ENCODE results near the gene TMPRSS6. TPM values are rescaled to one million over a fixed set of nuclear protein-coding genes. Genes with fewer than 3 reads are reported as not detected.
"Not testable (repeated sequence)": the region's sequence is repeated elsewhere in the genome, so short reads cannot be mapped to it uniquely, and the experiment has no call there.

Gene TMPRSS6
- total RNA-seq, 1 experiment from 2014 or later = not detected

- DNase-seq (ENCODE audit: low read depth) = peak; percentile 26
- in situ Hi-C loops (cut with HindIII; ENCODE audit: low pct_unique_long_range_greater_than_20kb, low sequenced_read_pairs) = no loop called here
Observed at GRCh38 chr22:37077802-37078448, 31.6 kb downstream of the TMPRSS6 start.

- in situ Hi-C loops (cut with HindIII; ENCODE audit: low pct_unique_long_range_greater_than_20kb, low sequenced_read_pairs) = no loop called here
- no peak for DNase-seq (ENCODE audit: low read depth)
Observed at GRCh38 chr22:37075822-37076433, 33.6 kb downstream of the TMPRSS6 start.

DNA sequence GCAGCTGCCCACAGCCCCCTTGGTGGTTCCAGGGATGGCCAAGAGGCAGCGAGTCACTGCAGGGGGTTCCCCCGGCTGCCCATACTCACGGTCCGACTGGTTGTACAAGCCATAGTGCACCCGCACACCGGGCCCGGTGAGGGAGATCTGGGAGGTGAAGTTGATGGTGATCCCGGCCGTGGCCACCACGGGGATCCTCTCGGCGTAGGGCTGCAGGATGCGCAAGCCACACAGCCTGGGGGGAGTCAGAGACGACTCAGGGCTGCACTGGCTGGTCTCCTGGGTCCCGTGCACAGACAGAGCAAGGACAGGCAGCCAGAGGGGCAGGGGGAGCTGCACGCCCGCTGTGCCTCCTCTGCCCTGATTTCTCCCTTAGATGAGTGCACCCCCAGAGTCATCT is 34.5 kb downstream of the TMPRSS6 start:
- in situ Hi-C loops (cut with HindIII; ENCODE audit: low pct_unique_long_range_greater_than_20kb, low sequenced_read_pairs) = no loop called here

GRCh38 chr22:37074537-37074936 is 35.0 kb downstream of the TMPRSS6 start:
- in situ Hi-C loops (cut with HindIII; ENCODE audit: low pct_unique_long_range_greater_than_20kb, low sequenced_read_pairs) = no loop called here
- DNase-seq (ENCODE audit: low read depth) = no peak

More for the DNA sequence above, 34.5 kb downstream of the TMPRSS6 start:
- DNase-seq (ENCODE audit: low read depth) = no peak

GRCh38 chr22:37072673-37073072 is 36.8 kb downstream of the TMPRSS6 start:
- no peak for DNase-seq (ENCODE audit: low read depth)
- in situ Hi-C loops (cut with HindIII; ENCODE audit: low pct_unique_long_range_greater_than_20kb, low sequenced_read_pairs) = no loop called here

GRCh38 chr22:37071850-37072592 is 37.5 kb downstream of the TMPRSS6 start:
- in situ Hi-C loops (cut with HindIII; ENCODE audit: low pct_unique_long_range_greater_than_20kb, low sequenced_read_pairs) = not testable (repeated sequence)

DNA sequence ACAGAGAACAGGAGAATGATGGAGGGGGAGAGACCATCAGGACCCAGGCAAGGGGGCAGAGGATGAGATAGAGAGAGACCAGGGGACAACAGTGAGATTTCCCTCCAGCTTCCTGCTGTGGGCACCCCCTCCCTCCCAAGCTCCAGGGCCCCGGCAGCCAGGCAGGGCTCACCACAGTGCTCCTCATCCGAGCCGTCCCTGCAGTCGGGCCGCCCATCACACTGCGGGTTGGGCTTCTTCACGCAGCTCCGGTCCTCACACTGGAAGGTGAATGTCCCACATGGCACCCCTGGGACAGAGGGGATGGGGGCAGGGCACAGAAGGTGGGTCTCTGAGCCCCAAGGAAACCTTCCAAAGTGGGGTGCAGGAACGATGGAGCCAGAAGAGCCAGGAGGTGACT is 38.8 kb downstream of the TMPRSS6 start:
- in situ Hi-C loops (cut with HindIII; ENCODE audit: low pct_unique_long_range_greater_than_20kb, low sequenced_read_pairs) = no loop called here
- DNase-seq (ENCODE audit: low read depth) = no peak

More at GRCh38 chr22:37071850-37072592, 37.5 kb downstream of the TMPRSS6 start:
- not testable (repeated sequence) for DNase-seq (ENCODE audit: low read depth)

DNA sequence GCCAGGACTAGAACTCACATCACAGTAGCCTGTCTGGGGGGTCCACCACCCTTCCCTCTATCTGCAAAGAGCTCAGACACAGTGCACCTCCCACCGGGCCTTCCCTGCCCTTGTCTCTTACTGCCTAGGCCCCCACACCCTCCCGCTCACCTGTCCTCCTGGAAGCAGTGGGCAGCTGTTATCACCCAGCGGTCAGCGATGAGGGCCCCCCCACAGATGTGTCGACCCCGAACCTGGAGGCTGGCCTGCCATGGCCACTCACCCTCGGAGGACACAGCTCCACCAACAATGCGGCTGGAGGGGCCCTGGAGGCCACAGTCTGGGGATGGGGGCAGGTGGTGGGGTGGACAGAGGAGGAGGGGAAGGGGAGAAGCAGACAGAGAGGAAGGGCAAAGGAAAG is 39.2 kb downstream of the TMPRSS6 start:
- no peak for DNase-seq (ENCODE audit: low read depth)
- in situ Hi-C loops (cut with HindIII; ENCODE audit: low pct_unique_long_range_greater_than_20kb, low sequenced_read_pairs) = no loop called here

DNA sequence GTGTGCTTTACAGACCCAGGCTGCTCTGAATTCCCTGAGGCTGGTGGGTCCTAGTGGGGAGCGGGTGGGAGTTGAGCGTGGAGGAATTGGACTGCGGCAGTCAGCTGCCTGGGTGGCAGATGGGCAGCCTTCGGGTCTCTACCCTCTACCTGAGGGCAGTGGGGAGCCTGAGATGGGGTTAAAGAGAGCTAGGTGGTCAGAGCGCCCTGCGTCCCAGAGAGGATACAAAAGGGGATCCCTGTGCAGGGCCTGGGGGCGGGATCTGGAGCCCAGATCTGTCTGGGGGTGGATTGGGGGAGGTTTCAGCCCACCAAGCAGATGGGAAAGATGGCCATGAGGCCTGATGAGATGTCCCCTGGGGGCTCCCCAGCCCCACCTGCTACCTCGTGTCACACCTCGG is 39.8 kb downstream of the TMPRSS6 start:
- in situ Hi-C loops (cut with HindIII; ENCODE audit: low pct_unique_long_range_greater_than_20kb, low sequenced_read_pairs) = no loop called here
- no peak for DNase-seq (ENCODE audit: low read depth)

GRCh38 chr22:37069319-37069718 is 40.2 kb downstream of the TMPRSS6 start:
- in situ Hi-C loops (cut with HindIII; ENCODE audit: low pct_unique_long_range_greater_than_20kb, low sequenced_read_pairs) = no loop called here
- DNase-seq (ENCODE audit: low read depth) = no peak

- DNase-seq (ENCODE audit: low read depth) = no peak
- in situ Hi-C loops (cut with HindIII; ENCODE audit: low pct_unique_long_range_greater_than_20kb, low sequenced_read_pairs) = no loop called here
Observed at GRCh38 chr22:37068859-37069258, 40.7 kb downstream of the TMPRSS6 start.

DNA sequence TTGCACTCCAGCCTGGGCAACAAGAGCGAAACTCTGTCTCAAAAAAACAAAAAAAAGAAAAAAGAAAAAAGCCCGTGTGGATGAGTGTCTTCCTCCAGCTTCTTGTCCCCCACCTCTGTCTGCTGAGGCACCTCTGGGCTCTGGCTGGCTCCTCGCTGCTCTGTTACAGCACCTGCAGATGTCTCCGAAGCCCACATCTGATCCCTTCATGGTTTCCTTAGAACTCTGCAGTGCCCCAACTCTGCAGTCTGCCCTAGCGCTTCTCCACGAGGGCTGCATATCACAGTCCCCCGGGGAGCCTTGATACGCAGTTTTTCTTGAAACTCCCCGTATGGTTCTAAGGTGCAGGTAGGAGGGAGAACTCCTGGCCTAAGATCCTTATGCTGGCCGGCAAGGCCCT is 42.1 kb downstream of the TMPRSS6 start:
- in situ Hi-C loops (cut with HindIII; ENCODE audit: low pct_unique_long_range_greater_than_20kb, low sequenced_read_pairs) = no loop called here
- no peak for DNase-seq (ENCODE audit: low read depth)

GRCh38 chr22:37065961-37066360 is 43.6 kb downstream of the TMPRSS6 start:
- in situ Hi-C loops (cut with HindIII; ENCODE audit: low pct_unique_long_range_greater_than_20kb, low sequenced_read_pairs) = no loop called here
- DNase-seq (ENCODE audit: low read depth) = no peak

DNA sequence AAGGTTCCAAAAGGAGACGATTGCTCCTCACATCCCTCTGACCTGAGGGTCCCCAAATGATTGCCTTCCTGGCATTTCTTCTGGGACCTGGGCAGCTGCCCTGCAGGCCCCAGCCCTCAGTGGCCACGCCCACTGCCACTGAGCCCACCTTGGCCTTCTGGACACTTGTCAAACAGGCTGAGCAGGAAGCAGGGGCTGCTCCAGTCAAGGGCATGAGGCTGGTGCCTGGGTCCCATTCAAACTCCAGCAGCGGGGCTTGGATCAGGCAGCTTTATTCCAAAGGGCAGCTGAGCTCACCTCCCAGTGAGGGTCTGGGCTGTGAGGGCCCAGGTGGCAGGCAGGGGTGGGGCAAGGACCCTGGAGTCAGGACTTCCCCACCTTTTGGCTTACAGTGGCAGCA is 44.3 kb downstream of the TMPRSS6 start:
- no peak for DNase-seq (ENCODE audit: low read depth)
- in situ Hi-C loops (cut with HindIII; ENCODE audit: low pct_unique_long_range_greater_than_20kb, low sequenced_read_pairs) = no loop called here

DNA sequence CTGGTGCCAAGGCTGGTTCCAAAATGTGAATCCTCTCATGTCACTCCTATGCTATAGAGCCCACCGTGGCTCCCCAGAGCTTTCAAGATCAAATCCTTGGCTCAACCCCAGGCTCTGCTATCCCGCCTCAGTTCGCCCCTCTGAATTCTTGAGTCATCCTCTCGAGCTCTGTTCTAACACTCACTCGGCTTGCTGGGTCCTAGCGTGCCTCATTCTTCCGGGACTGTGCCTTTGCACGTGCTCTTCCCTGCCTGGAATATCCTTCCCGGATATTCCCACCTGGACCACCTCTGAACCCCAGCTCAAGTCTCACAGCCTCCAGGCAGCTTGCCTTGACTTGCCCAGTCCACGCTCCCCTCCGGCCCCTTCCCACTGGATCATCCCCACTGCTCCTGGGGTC is 45.0 kb downstream of the TMPRSS6 start:
- in situ Hi-C loops (cut with HindIII; ENCODE audit: low pct_unique_long_range_greater_than_20kb, low sequenced_read_pairs) = no loop called here
- DNase-seq (ENCODE audit: low read depth) = no peak

- no peak for DNase-seq (ENCODE audit: low read depth)
- in situ Hi-C loops (cut with HindIII; ENCODE audit: low pct_unique_long_range_greater_than_20kb, low sequenced_read_pairs) = no loop called here
Observed at GRCh38 chr22:37063431-37064420, 45.8 kb downstream of the TMPRSS6 start.

DNA sequence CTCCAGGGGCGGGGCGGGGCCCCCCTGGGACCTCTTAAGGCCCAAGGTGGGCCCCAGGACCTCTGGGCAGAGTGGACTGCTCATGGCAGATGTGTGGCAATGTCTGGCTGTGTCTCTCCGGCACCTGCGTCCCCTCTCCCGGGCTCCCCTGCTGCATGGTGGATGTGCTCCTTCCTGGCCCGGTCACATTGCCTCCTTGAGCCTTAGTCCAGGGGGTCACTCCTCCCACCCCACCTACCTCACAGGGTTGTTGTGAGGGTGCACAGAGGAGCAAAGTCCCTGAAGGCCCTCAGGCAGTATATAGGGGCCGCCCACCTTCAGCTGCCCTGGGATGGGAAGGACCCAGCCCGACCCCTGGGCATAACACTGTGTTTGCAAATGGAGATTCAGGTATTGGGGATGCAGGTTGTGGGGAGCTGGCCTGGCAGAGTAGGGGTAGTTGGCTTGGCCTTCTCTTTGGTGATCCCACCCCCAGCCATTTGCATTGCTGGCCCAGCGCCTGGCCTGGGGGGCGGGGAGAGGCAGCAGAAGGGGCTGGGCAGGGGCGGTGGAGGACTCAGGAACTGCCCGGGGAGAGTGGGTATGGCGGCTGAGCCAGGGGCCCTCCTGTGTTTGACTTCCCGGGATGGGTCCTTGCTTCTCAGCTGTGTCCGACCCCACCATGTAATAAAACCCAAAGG is 46.7 kb downstream of the TMPRSS6 start:
- in situ Hi-C loops (cut with HindIII; ENCODE audit: low pct_unique_long_range_greater_than_20kb, low sequenced_read_pairs) = no loop called here

DNA sequence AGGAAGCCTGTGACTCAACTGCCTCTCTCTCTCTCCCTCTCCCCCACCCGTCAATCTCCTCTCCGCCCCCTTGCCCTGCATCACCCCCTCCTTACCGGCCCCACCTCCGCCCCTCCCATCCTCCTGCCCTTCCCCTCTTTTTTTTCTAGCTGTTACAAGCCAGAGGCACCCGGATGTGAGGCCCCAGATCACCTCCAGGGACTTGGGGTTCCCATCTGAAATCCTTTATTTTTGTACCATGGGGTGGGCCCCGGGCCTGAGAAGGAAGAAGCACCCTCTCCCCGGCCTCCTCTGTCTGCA is 47.2 kb downstream of the TMPRSS6 start:
- DNase-seq (ENCODE audit: low read depth) = no peak
- in situ Hi-C loops (cut with HindIII; ENCODE audit: low pct_unique_long_range_greater_than_20kb, low sequenced_read_pairs) = no loop called here

More for the DNA sequence above, 46.7 kb downstream of the TMPRSS6 start:
- DNase-seq (ENCODE audit: low read depth) = no peak
